ENCODE measurements around the gene DENND6A.

DENND6A gene

GRCh38 chr3:57586778-57587177, 106.1 kb downstream of the DENND6A start:
- Histone ChIP-seq H3K27me3 (ENCODE audit: insufficient read depth, poor library complexity, severe bottlenecking) (no peaks in the 10 kb centered on the region), H3K4me1 (ENCODE audit: insufficient read depth, poor library complexity, severe bottlenecking) (peaks cover 2% of the 10 kb centered on the region), H3K4me3 (ENCODE audit: severe bottlenecking) (no peak overlapping the region), H3K27ac (ENCODE audit: poor library complexity, severe bottlenecking) (no peak overlapping the region), H3K36me3 (ENCODE audit: low read depth) (peaks cover 74% of the 10 kb centered on the region), H3K9me3 (ENCODE audit: severe bottlenecking) (no peaks in the 10 kb centered on the region)
- TF ChIP-seq, protein P1, sequence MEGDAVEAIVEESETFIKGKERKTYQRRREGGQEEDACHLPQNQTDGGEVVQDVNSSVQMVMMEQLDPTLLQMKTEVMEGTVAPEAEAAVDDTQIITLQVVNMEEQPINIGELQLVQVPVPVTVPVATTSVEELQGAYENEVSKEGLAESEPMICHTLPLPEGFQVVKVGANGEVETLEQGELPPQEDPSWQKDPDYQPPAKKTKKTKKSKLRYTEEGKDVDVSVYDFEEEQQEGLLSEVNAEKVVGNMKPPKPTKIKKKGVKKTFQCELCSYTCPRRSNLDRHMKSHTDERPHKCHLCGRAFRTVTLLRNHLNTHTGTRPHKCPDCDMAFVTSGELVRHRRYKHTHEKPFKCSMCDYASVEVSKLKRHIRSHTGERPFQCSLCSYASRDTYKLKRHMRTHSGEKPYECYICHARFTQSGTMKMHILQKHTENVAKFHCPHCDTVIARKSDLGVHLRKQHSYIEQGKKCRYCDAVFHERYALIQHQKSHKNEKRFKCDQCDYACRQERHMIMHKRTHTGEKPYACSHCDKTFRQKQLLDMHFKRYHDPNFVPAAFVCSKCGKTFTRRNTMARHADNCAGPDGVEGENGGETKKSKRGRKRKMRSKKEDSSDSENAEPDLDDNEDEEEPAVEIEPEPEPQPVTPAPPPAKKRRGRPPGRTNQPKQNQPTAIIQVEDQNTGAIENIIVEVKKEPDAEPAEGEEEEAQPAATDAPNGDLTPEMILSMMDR (IDR thresholded peaks at IDR 0.05; ENCODE audit: poor library complexity, severe bottlenecking): no peak
- DNase-seq (ENCODE audit: low spot score) (no peak), ATAC-seq (ENCODE audit: low read depth) (no peak)

- Histone ChIP-seq H3K9me3 (ENCODE audit: severe bottlenecking) (no peaks in the 10 kb centered on the region), H3K4me3 (ENCODE audit: severe bottlenecking) (no peak overlapping the region), H3K27ac (ENCODE audit: poor library complexity, severe bottlenecking) (no peak overlapping the region), H3K27me3 (ENCODE audit: insufficient read depth, poor library complexity, severe bottlenecking) (no peaks in the 10 kb centered on the region), H3K36me3 (ENCODE audit: low read depth) (peaks cover 86% of the 10 kb centered on the region), H3K4me1 (ENCODE audit: insufficient read depth, poor library complexity, severe bottlenecking) (no peaks in the 10 kb centered on the region)
- TF ChIP-seq, protein P1 (IDR thresholded peaks at IDR 0.05; ENCODE audit: poor library complexity, severe bottlenecking): no peak
- ATAC-seq (ENCODE audit: low read depth) (no peak), DNase-seq (ENCODE audit: low spot score) (no peak)
Observed at GRCh38 chr3:57583544-57583943, 109.3 kb downstream of the DENND6A start.

- Histone ChIP-seq H3K4me1 (ENCODE audit: insufficient read depth, poor library complexity, severe bottlenecking) (no peaks in the 10 kb centered on the region), H3K9me3 (ENCODE audit: severe bottlenecking) (no peaks in the 10 kb centered on the region), H3K36me3 (ENCODE audit: low read depth) (peaks cover 87% of the 10 kb centered on the region), H3K27me3 (ENCODE audit: insufficient read depth, poor library complexity, severe bottlenecking) (no peaks in the 10 kb centered on the region), H3K27ac (ENCODE audit: poor library complexity, severe bottlenecking) (no peak overlapping the region), H3K4me3 (ENCODE audit: severe bottlenecking) (no peak overlapping the region)
- ATAC-seq (ENCODE audit: low read depth): peak; percentile 74
- TF ChIP-seq, protein P1 (IDR thresholded peaks at IDR 0.05; ENCODE audit: poor library complexity, severe bottlenecking): peak; percentile 33
- DNase-seq (ENCODE audit: low spot score): no peak
Observed at GRCh38 chr3:57582474-57583168, 110.3 kb downstream of the DENND6A start.

DNA sequence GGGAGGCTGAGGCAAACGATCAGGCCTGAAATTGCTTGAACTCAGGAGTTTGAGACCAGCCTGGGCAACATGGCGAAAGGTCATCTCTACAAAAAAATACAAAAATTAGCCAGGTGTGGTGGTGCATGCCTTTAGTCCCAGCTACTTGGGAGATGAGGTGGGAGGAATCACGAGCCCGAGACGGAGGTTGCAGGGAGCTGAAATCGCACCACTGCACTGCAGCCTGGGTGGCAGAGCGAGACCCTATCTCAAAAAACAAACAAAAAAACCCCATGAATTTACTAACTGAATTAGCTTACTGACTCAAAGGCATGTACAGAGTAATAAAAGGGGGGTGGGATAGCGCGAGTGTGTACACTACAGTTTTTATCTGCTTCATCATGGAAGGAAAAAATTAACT, 115.1 kb downstream of the DENND6A start:
- ATAC-seq (ENCODE audit: low read depth) (no peak), DNase-seq (ENCODE audit: low spot score) (no peak)
- TF ChIP-seq, protein P1 (IDR thresholded peaks at IDR 0.05; ENCODE audit: poor library complexity, severe bottlenecking): no peak
- H3K27me3 ChIP-seq (ENCODE audit: insufficient read depth, poor library complexity, severe bottlenecking): no peaks in the 10 kb centered on the region
- H3K36me3 ChIP-seq (ENCODE audit: low read depth): peaks cover 93% of the 10 kb centered on the region
- no peak overlapping the region for H3K27ac ChIP-seq (ENCODE audit: poor library complexity, severe bottlenecking)
- no peaks in the 10 kb centered on the region for H3K4me1 ChIP-seq (ENCODE audit: insufficient read depth, poor library complexity, severe bottlenecking)
- no peak overlapping the region for H3K4me3 ChIP-seq (ENCODE audit: severe bottlenecking)
- no peaks in the 10 kb centered on the region for H3K9me3 ChIP-seq (ENCODE audit: severe bottlenecking)

DNA sequence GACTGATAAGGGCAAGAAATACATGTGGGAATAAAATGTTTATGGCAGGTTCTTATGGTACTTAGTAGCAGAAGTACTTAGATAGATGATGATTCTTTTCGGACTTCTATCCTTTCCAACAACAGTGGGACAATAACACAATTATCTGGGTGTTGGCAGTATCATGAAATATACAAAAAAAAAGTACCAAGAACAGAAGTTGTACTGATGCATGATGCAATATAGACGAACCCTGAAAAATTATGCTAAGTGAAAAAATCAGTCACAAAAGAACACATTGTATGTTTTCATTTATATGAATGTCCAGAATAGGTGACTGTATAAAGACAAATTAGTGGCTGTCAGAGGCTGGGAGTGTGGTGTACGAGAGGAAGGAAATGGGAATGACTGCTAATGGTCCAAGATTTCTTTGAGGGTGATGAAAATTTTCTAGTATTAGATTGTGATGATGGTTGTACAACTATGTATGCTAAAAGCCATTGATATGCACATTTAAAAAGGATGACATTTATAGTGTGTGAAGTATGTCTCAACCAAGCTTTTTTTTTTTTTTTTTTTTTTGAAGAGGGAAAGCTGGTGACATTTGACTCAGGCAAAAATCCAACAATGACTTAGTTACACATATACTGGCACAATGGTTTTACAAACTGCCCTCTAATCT, 116.8 kb downstream of the DENND6A start:
- Histone ChIP-seq H3K4me3 (ENCODE audit: severe bottlenecking) (no peak overlapping the region), H3K27me3 (ENCODE audit: insufficient read depth, poor library complexity, severe bottlenecking) (no peaks in the 10 kb centered on the region), H3K27ac (ENCODE audit: poor library complexity, severe bottlenecking) (no peak overlapping the region), H3K36me3 (ENCODE audit: low read depth) (peaks cover 93% of the 10 kb centered on the region), H3K9me3 (ENCODE audit: severe bottlenecking) (no peaks in the 10 kb centered on the region), H3K4me1 (ENCODE audit: insufficient read depth, poor library complexity, severe bottlenecking) (no peaks in the 10 kb centered on the region)
- TF ChIP-seq, protein P1 (IDR thresholded peaks at IDR 0.05; ENCODE audit: poor library complexity, severe bottlenecking): no peak
- ATAC-seq (ENCODE audit: low read depth): no peak
- DNase-seq (ENCODE audit: low spot score): no peak

Measured in RWPE2 (cell line).